NT2/D1 (cell line): ENCODE data around the gene GRIK1.

Source experiments
- SUZ12 ChIP-seq: IDR thresholded peaks from 2 replicates; pipeline ENCODE4 v1.6.1; 2011; ENCODE audit not compliant: insufficient read length, insufficient read depth; ENCODE audit errors: extremely low read depth
- YY1 ChIP-seq: IDR thresholded peaks from 2 replicates; pipeline ENCODE4 v1.6.1; 2011; ENCODE audit not compliant: insufficient read length, insufficient read depth
- ZNF274 ChIP-seq: IDR thresholded peaks from 2 replicates; pipeline ENCODE4 v1.6.1; 2011; ENCODE audit warnings: mild to moderate bottlenecking, low read depth, low read length

- no peak for TF ChIP-seq YY1
- no peak for TF ChIP-seq SUZ12
- TF ChIP-seq ZNF274, result no peak
Observed at GRCh38 chr21:29914326-29914725, 25.5 kb downstream of the GRIK1 start.
